C4-2B (cell line): ENCODE data around the gene SH2D6.

ENCODE experiments used
- ZFX ChIP-seq: fragments of 450-650 bp; IDR thresholded peaks from 2 replicates; pipeline ENCODE4 v1.6.1; 2017
- TF ChIP-seq, protein P1 (sequence below): fragments of 450-650 bp; conservative IDR thresholded peaks from 2 replicates; pipeline ENCODE4 v1.5.1; 2017; ENCODE audit warnings: mild to moderate bottlenecking

DNA sequence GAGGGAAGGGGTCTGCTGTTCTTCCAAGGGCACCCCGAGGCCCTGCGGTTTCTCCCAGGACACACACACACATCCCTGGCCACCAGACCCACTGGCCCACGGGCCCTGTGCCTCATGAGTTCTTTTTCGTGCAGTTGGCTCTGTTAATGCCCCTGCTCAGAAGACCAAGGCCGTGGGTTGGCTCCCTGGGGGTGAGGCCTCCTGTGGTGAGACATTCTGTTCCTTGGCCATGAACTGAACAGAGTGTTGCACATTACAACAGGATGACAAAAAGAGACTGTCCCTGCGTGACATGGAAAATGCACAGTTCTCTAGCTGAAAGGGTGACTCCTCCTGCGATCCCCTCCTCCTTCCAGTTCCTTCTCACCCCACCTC, 30.7 kb downstream of the SH2D6 start:
- TF ChIP-seq, protein P1, sequence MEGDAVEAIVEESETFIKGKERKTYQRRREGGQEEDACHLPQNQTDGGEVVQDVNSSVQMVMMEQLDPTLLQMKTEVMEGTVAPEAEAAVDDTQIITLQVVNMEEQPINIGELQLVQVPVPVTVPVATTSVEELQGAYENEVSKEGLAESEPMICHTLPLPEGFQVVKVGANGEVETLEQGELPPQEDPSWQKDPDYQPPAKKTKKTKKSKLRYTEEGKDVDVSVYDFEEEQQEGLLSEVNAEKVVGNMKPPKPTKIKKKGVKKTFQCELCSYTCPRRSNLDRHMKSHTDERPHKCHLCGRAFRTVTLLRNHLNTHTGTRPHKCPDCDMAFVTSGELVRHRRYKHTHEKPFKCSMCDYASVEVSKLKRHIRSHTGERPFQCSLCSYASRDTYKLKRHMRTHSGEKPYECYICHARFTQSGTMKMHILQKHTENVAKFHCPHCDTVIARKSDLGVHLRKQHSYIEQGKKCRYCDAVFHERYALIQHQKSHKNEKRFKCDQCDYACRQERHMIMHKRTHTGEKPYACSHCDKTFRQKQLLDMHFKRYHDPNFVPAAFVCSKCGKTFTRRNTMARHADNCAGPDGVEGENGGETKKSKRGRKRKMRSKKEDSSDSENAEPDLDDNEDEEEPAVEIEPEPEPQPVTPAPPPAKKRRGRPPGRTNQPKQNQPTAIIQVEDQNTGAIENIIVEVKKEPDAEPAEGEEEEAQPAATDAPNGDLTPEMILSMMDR: no peak
- no peak for TF ChIP-seq ZFX
